ACC112 (cell line): ENCODE measurements around the gene CACNA1B.
"Not testable (repeated sequence)": the region's sequence is repeated elsewhere in the genome, so short reads cannot be mapped to it uniquely, and the experiment has no call there.

Experiments used
- H2AFZ ChIP-seq: fragments of 200-600 bp; sonication (generic); one replicate; pipeline ENCODE4 v1.6.0; 2017; ENCODE audit warnings: antibody characterized with exemption, low read length; ENCODE audit not compliant: unreplicated experiment
- H3K27ac ChIP-seq: fragments of 200-600 bp; sonication (generic); 2 replicates; pipeline ENCODE4 v1.5.1; 2014; ENCODE audit warnings: low read depth, mild to moderate bottlenecking, antibody characterized with exemption, low read length, moderate library complexity
- H3K27me3 ChIP-seq: fragments of 200-600 bp; sonication (generic); 2 replicates; pipeline ENCODE4 v1.6.1; 2014; ENCODE audit warnings: mild to moderate bottlenecking, antibody characterized with exemption, low read length, moderate library complexity, mixed read lengths; ENCODE audit not compliant: insufficient read depth
- H3K36me3 ChIP-seq: fragments of 200-600 bp; sonication (generic); 2 replicates; pipeline ENCODE4 v1.6.1; 2016; ENCODE audit warnings: mild to moderate bottlenecking, antibody characterized with exemption, low read length, moderate library complexity, mixed read lengths; ENCODE audit not compliant: insufficient read depth
- H3K4me1 ChIP-seq: fragments of 200-600 bp; sonication (generic); one replicate; pipeline ENCODE4 v1.6.1; 2016; ENCODE audit warnings: low read length, mixed read lengths; ENCODE audit not compliant: insufficient read depth, unreplicated experiment, control insufficient read depth
- H3K4me3 ChIP-seq: fragments of 200-600 bp; sonication (generic); 2 replicates; pipeline ENCODE4 v1.5.1; 2014; ENCODE audit warnings: mild to moderate bottlenecking, low read depth, low read length
- H3K79me2 ChIP-seq: fragments of 200-600 bp; sonication (generic); one replicate; pipeline ENCODE4 v1.6.0; 2016; ENCODE audit warnings: low read length; ENCODE audit not compliant: control insufficient read depth, unreplicated experiment, insufficient read depth

Gene CACNA1B

GRCh38 chr9:137889966-137890365, 12.4 kb downstream of the CACNA1B start:
- not testable (repeated sequence) for H3K4me1 ChIP-seq, H3K27me3 ChIP-seq

GRCh38 chr9:137890768-137891587, 13.4 kb downstream of the CACNA1B start:
- peaks cover 11% of the 10 kb centered on the region; the same call in 1 of the 2 replicates for H3K27me3 ChIP-seq
- H2AFZ ChIP-seq, H3K36me3 ChIP-seq, H3K4me3 ChIP-seq, H3K4me1 ChIP-seq, H3K27ac ChIP-seq, H3K79me2 ChIP-seq: not testable (repeated sequence)

More at GRCh38 chr9:137889966-137890365, 12.4 kb downstream of the CACNA1B start:
- H2AFZ ChIP-seq, H3K27ac ChIP-seq, H3K4me3 ChIP-seq, H3K79me2 ChIP-seq, H3K36me3 ChIP-seq: not testable (repeated sequence)

DNA sequence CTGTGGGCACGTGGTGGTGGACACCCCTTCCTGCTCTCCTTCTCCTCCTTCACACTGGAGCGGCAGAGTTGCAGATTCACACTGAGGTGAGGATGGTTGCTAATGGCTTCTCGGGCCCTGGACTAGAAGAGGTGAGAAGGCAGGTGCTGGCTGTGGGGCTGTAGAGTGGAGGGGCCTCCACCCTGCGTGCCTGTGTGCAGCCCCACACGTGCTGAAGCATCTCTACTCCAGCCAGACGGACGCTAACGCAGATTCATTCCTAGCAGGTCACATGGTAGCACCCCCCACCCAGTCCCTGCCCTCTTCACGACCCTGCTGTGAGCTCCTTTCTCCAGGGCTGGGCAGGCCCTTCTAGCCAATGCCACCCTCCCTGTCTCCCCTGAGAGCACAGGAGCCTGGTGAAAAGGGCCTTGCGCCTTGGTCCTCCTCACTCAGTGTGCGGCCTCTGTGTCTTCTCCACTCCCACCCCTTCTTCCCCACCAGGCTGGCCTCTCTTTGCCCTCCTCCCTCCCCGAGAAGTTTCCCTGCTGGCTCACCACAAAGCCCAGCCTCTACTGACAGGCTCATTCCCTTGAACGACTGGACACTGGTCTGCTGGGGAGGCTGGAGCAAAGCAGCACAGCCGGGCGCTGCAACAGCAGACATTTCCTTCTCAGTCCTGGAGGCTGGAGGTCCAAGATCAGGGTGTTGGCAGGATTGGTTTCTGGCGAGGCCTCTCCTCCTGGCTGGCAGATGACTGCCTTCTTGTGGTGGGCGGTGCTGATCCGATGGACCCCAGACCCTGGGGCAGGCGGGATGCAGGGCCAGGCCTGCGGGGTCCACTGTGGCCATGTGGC, 14.2 kb downstream of the CACNA1B start:
- no peaks in the 10 kb centered on the region for H3K4me1 ChIP-seq
- H3K27me3 ChIP-seq, result peaks cover 16% of the 10 kb centered on the region
- no peak overlapping the region for H3K4me3 ChIP-seq
- no peak overlapping the region for H3K27ac ChIP-seq
- no peaks in the 10 kb centered on the region for H3K79me2 ChIP-seq
- H2AFZ ChIP-seq, result no peak overlapping the region
- no peaks in the 10 kb centered on the region for H3K36me3 ChIP-seq

- H3K4me1 ChIP-seq, result no peaks in the 10 kb centered on the region
- no peak overlapping the region for H3K4me3 ChIP-seq
- peaks cover 16% of the 10 kb centered on the region for H3K27me3 ChIP-seq
- no peaks in the 10 kb centered on the region for H3K36me3 ChIP-seq
- H3K27ac ChIP-seq, result no peak overlapping the region
- no peak overlapping the region for H2AFZ ChIP-seq
- H3K79me2 ChIP-seq, result no peaks in the 10 kb centered on the region
These were observed 15.0 kb downstream of the CACNA1B start for GRCh38 chr9:137892424-137893191.

GRCh38 chr9:137893670-137894069, 16.1 kb downstream of the CACNA1B start:
- H3K79me2 ChIP-seq, result no peaks in the 10 kb centered on the region
- peaks cover 16% of the 10 kb centered on the region for H3K27me3 ChIP-seq
- no peaks in the 10 kb centered on the region for H3K4me1 ChIP-seq
- no peak overlapping the region for H2AFZ ChIP-seq
- H3K36me3 ChIP-seq, result no peaks in the 10 kb centered on the region
- H3K4me3 ChIP-seq, result no peak overlapping the region
- no peak overlapping the region for H3K27ac ChIP-seq

DNA sequence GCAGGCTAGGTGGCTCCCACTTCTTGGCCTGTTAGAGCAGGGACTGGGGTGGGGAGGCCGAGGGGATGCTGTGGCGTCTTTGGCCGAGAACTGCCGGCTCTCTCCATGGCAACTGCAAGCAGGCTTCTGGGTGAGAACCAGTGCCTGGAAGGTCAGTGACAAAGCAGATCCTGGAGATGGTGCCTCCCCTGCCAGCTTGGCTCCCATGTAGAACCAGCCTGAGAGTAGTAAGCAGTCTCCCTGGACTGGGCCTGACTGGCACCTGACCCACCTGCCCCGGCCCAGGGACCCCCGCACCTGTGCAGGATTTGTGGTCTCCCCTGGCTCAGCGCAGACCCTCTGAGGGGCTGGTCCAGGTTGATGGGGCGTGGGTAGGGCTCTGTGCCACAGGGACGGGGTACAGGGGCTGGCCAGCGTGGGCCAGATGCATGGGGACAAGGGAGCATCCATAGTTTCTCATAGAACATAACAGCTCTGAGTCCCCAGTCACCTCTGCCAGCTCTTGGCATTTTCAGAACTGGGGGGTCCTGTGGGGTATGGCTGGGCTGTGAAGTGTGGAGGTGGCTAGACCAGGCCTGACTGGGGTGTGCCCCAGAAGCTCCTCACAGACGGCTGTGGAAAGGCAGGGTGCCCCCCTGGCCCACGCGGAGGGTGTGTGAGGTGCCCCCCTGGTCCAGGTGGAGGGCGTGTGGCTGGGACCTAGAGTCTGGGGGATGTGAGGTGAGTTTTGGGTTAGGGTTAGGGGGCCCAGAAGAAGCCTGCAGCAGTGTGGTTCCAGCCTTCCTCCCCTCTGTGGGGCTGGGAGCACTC, 22.2 kb downstream of the CACNA1B start:
- Histone ChIP-seq H3K4me3 (no peak overlapping the region), H3K27ac (no peak overlapping the region)

GRCh38 chr9:137900584-137901310, 23.2 kb downstream of the CACNA1B start:
- no peak overlapping the region for H2AFZ ChIP-seq
- H3K4me1 ChIP-seq, result no peaks in the 10 kb centered on the region
- no peaks in the 10 kb centered on the region for H3K79me2 ChIP-seq
- no peaks in the 10 kb centered on the region for H3K36me3 ChIP-seq
- no peak overlapping the region for H3K4me3 ChIP-seq
- no peak overlapping the region for H3K27ac ChIP-seq
- H3K27me3 ChIP-seq, result peaks cover 20% of the 10 kb centered on the region

More for the DNA sequence above, 22.2 kb downstream of the CACNA1B start:
- H2AFZ ChIP-seq, result no peak overlapping the region
- no peaks in the 10 kb centered on the region for H3K4me1 ChIP-seq
- no peaks in the 10 kb centered on the region for H3K79me2 ChIP-seq
- no peaks in the 10 kb centered on the region for H3K36me3 ChIP-seq
- H3K27me3 ChIP-seq, result peaks cover 24% of the 10 kb centered on the region

GRCh38 chr9:137902646-137903045, 25.1 kb downstream of the CACNA1B start:
- peaks cover 33% of the 10 kb centered on the region for H3K27me3 ChIP-seq
- H3K36me3 ChIP-seq, result no peaks in the 10 kb centered on the region
- no peaks in the 10 kb centered on the region for H3K4me1 ChIP-seq
- no peak overlapping the region for H3K27ac ChIP-seq
- H3K79me2 ChIP-seq, result no peaks in the 10 kb centered on the region
- H3K4me3 ChIP-seq, result no peak overlapping the region
- H2AFZ ChIP-seq, result no peak overlapping the region

GRCh38 chr9:137905740-137906139, 28.2 kb downstream of the CACNA1B start:
- H3K27me3 ChIP-seq, result peaks cover 34% of the 10 kb centered on the region
- no peak overlapping the region for H3K4me3 ChIP-seq
- no peak overlapping the region for H3K27ac ChIP-seq
- H3K4me1 ChIP-seq, result no peaks in the 10 kb centered on the region
- no peaks in the 10 kb centered on the region for H3K36me3 ChIP-seq
- H3K79me2 ChIP-seq, result no peaks in the 10 kb centered on the region
- no peak overlapping the region for H2AFZ ChIP-seq
